HepG2 (cell line): ENCODE results near the gene FGFR1OP2. TPM values are rescaled to one million over a fixed set of nuclear protein-coding genes. Genes with fewer than 3 reads are reported as not detected.
A peak's percentile ranks its signal among the peaks of the same experiment; 100 is the strongest.

Experiments used
- ATAC-seq: fragments of 200-7000 bp; cut with Tn5 transposase; 3 replicates; pipeline ENCODE4 v1.9.1; 2020; ENCODE audit warnings: mild to moderate bottlenecking, moderate library complexity
- BruUV-seq: library from RNA; stranded (reverse); fragments of 400-500 nt; replicated peaks from 2 replicates; lab custom pipeline; 2021; lab: Mats Ljungman, UMichigan
- CTCF ChIA-PET: fragments of 300-600 bp; formaldehyde crosslinking; extraction: SDS; loops from one replicate; lab custom pipeline; 2021; ENCODE audit warnings: low total read pairs, inconsistent platforms, low intra/inter-chr PET ratio; lab: Yijun Ruan, JAX
- POLR2A ChIA-PET: fragments of 350-600 bp; sonication (Branson Sonifier 250); formaldehyde crosslinking; loops from one replicate; lab custom pipeline; 2020; ENCODE audit warnings: antibody characterized with exemption, inconsistent platforms; lab: Yijun Ruan, JAX
- DNase-seq: peaks from one replicate; pipeline ENCODE4 v3.0.0-alpha.2; 2015; ENCODE audit warnings: low spot score
- FAIRE-seq: peaks from 3 replicates; lab custom pipeline; 2011; peaks lifted over from hg19 to GRCh38; lab: Jason Lieb, UNC
- H2AFZ ChIP-seq: one replicate; pipeline ENCODE4 v1.6.1; 2011; ENCODE audit warnings: low read length, inconsistent platforms
- H3K27ac ChIP-seq: fragments of 300-600 bp; 3 replicates; pipeline ENCODE4 v1.8.0; 2011; ENCODE audit warnings: mixed run types, mild to moderate bottlenecking, mixed read lengths, low read length, inconsistent platforms; ENCODE audit not compliant: insufficient read depth; ENCODE audit errors: extremely low read length
- H3K27me3 ChIP-seq, 2 experiments: fragments of 200-600 bp in 1 of 2; 2 replicates in 1 of 2; 3 replicates in 1 of 2; pipeline versions ENCODE4 v1.6.0 to v1.8.0; 2011; ENCODE audit warnings: low read length in 2 of 2, mild to moderate bottlenecking in 2 of 2, moderate library complexity in 2 of 2, inconsistent platforms in 1 of 2; ENCODE audit not compliant: insufficient read depth in 2 of 2, control insufficient read depth in 1 of 2
- H3K36me3 ChIP-seq, 2 experiments: fragments of 200-600 bp in 1 of 2; replicated peaks in 1 of 2; 2 replicates in 1 of 2; 3 replicates in 1 of 2; pipeline versions ENCODE4 v1.5.1 to v1.8.0; 2011; ENCODE audit warnings: low read length in 2 of 2, inconsistent platforms in 1 of 2; ENCODE audit not compliant: insufficient read depth in 2 of 2, control insufficient read depth in 1 of 2
- H3K4me1 ChIP-seq: 2 replicates; pipeline ENCODE4 v1.5.1; 2012; ENCODE audit warnings: low read length, inconsistent platforms; ENCODE audit not compliant: insufficient read depth
- H3K4me2 ChIP-seq: 2 replicates; pipeline ENCODE4 v1.6.0; 2011; ENCODE audit warnings: low read depth, low read length, inconsistent platforms
- H3K4me3 ChIP-seq, 3 experiments: fragments of 200-600 bp in 1 of 3; sonication (generic), shearing (Covaris generic) in 1 of 3; replicated peaks in 1 of 3; 2 replicates each; pipeline ENCODE4 v1.5.1; 2011 to 2016; ENCODE audit warnings: low read length in 3 of 3, inconsistent platforms in 2 of 3, low read depth in 2 of 3, mild to moderate bottlenecking in 2 of 3, control low read depth in 1 of 3, mixed read lengths in 1 of 3; ENCODE audit not compliant: insufficient read depth in 1 of 3
- H3K79me2 ChIP-seq: one replicate; pipeline ENCODE4 v1.6.1; 2011; ENCODE audit warnings: low read length, inconsistent platforms; ENCODE audit not compliant: insufficient read depth
- H3K9ac ChIP-seq: 2 replicates; pipeline ENCODE4 v1.6.0; 2011; ENCODE audit warnings: mild to moderate bottlenecking, low read depth, low read length, inconsistent platforms; ENCODE audit not compliant: insufficient read depth
- H3K9me3 ChIP-seq: 2 replicates; pipeline ENCODE4 v1.5.1; 2012; ENCODE audit warnings: mild to moderate bottlenecking, low read length
- H4K20me1 ChIP-seq: 2 replicates; pipeline ENCODE4 v1.6.0; 2011; ENCODE audit warnings: inconsistent platforms, mild to moderate bottlenecking, low read length, moderate library complexity; ENCODE audit not compliant: insufficient read depth
- ATF2 ChIP-seq: sonication (generic); formaldehyde crosslinking; IDR thresholded peaks from 2 replicates; pipeline ENCODE4 v1.4.0; 2020; ENCODE audit warnings: missing genetic modification reagents
- RAD21 ChIP-seq: fragments of 450-650 bp; formaldehyde crosslinking; IDR thresholded peaks from 2 replicates; pipeline ENCODE4 v1.5.0; 2020; ENCODE audit warnings: mild to moderate bottlenecking
- SIN3A ChIP-seq: IDR thresholded peaks from 2 replicates; pipeline ENCODE4 v1.6.1; 2011; ENCODE audit warnings: low read depth, mild to moderate bottlenecking, control low read depth, low read length, borderline replicate concordance
- SRF ChIP-seq: IDR thresholded peaks from 2 replicates; pipeline ENCODE4 v1.6.1; 2011; ENCODE audit warnings: mild to moderate bottlenecking, low read depth, low read length, moderate library complexity
- WGBS: methylation state at CpG from one replicate; pipeline ENCODE4 v1.1.6; 2017; ENCODE audit warnings: low lambda C conversion rate; 5-methylcytosine and 5-hydroxymethylcytosine counted together
- in situ Hi-C: cut with HindIII; loops from 2 replicates; pipeline ENCODE4 v1.10.0; 2017; ENCODE audit warnings: low pct_unique_long_range_greater_than_20kb; ENCODE audit not compliant: extremely low pct_ligation_motif_present
- intact Hi-C: fragments of 100-400 bp; cut with micrococcal nuclease; formaldehyde crosslinking; loops from one replicate; pipeline ENCODE4 v1.10.0; 2022; ENCODE audit not compliant: unreplicated experiment
- polyA plus RNA-seq, 8 experiments: library from polyadenylated mRNA; depleted of rRNA in 3 of 8; stranded (reverse) in 7 of 8; unstranded in 1 of 8; fragments of >200 nt; fragmentation: Illumina TruSeq in 4 of 8; extraction: Trizol in 4 of 8; gene quantifications; 2 replicates each; pipeline versions ENCODE4 v1.2.1 to v1.2.3, GENCODE V29; 2011 to 2016; ENCODE audit warnings: low read depth in 4 of 8, missing spikeins in 1 of 8, mixed read lengths in 1 of 8; ENCODE audit not compliant: insufficient read depth in 1 of 8
- total RNA-seq, 5 experiments: library from RNA; depleted of rRNA; stranded (reverse); fragments of >200 nt; fragmentation: Illumina TruSeq; extraction: Trizol; gene quantifications; 2 replicates each; pipeline ENCODE4 v1.2.3, GENCODE V29; 2016; ENCODE audit warnings: low read depth in 1 of 5

Gene FGFR1OP2
- total and polyA plus RNA-seq, 2 of the 13 experiments (the other 11 are each of a cell fraction or from before 2014, with no cell fraction given), result 18.3 to 38.1 TPM

DNA sequence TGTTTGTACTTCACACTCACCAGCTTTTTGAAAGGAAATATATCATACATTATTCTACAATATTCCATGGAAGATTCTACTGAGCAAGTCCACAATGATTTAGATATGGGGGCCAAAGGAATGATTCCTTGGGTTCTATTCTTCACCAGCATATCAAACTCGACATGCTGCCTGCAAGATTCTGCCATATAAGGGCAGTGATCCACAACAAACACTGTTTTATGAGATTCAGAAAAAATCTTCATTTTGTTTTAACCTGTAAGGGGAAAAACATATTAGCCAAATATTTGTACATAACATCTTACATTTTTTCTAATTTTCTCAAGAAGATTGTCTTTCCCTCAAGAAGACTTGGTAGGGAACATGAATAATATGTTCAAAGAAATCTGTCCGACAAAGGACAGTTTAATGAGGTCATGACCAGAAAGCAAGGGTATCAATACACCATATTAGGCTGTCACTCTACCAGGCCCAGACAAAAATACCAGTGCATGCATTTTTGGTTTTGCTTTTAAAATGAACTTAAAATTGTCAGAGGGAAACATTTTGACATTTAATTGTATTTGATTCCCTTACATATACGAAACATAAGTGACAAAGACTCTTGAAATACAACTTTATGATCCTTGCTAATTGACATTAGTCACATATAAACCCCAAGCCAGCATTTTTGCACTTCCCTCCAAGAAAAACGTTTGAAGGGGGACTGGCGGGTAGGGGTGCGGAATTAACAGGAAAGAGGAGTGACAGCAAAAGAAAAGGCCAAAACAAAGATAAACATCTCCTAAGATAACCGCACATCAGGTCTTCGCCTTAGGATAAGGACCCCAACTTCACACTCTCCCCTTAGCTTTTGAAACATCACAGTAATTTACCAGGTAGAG, 1.5 kb upstream of the FGFR1OP2 start:
- no peak for DNase-seq
- 6% methylated on average over 8 of the region's 8 CpGs for WGBS
- CTCF ChIA-PET, result no interaction called here

More for the DNA sequence above, 1.5 kb upstream of the FGFR1OP2 start:
- in situ Hi-C loops (loop anchor here (5.0 kb wide), 1 partner anchor 76 kb away; the partner anchor contains the start of gene TM7SF3), intact Hi-C loops (loop anchor here (5.0 kb wide), 1 partner anchor 50 kb away; no protein-coding TSS in a partner anchor)
- peak; percentile 60; the same call in 1 of the 2 replicates for TF ChIP-seq SRF
- no peak for TF ChIP-seq ATF2 (CRISPR knock-in tag)
- TF ChIP-seq RAD21 (CRISPR knock-in tag), result no peak
- peak; percentile 18; the same call in 1 of the 2 replicates for TF ChIP-seq SIN3A
- POLR2A ChIA-PET, result no interaction called here
- peak overlapping the region; percentile 90 for H3K4me2 ChIP-seq
- H3K27ac ChIP-seq, result peak overlapping the region; percentile 92
- peak overlapping the region; percentile 94 for H3K9ac ChIP-seq
- ATAC-seq (no peak), FAIRE-seq (no peak)
- H2AFZ ChIP-seq, result no peak overlapping the region
- H3K4me1 ChIP-seq, result peaks cover 43% of the 10 kb centered on the region
- no TSS peak for BruUV-seq
- no peaks in the 10 kb centered on the region; a peak in 2 of 5 replicates for H3K27me3 ChIP-seq
- peak overlapping the region; percentile 88 to 99 (median 91) for H3K4me3 ChIP-seq
- H3K9me3 ChIP-seq, result no peaks in the 10 kb centered on the region
- H3K36me3 ChIP-seq, result peaks cover 1 to 3% of the 10 kb centered on the region in 2 experiments; a peak in 4 of 5 replicates
- peaks cover 10% of the 10 kb centered on the region for H4K20me1 ChIP-seq
- H3K79me2 ChIP-seq, result peaks cover 64% of the 10 kb centered on the region
